ENCODE results near the gene SLC39A11. TPM values are rescaled to one million over a fixed set of nuclear protein-coding genes. Genes with fewer than 3 reads are reported as not detected.

The SLC39A11 gene
- polyA plus RNA-seq, 1 donor from 2014 or later, result 8.0 TPM

DNA sequence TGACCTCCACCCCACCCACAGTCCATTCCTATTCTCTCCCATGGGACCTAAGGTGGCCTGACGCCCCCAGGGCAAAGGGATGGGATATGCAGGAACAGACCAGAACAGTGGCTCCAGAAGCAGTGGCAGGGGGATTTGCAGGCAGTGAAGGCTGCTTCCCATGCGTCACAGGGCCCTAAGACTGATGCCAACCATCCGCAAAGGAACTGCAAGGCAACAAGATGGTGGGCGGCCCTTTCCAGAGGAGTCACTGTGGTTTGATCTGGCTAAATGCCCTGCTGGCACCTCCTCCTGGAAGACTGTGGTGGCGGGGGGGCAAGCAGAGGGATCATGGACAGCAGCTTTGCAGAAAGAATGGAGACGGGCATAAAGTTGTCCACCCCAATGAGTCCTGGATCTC is 4.4 kb upstream of the SLC39A11 start:
- Histone ChIP-seq H4K20me1 (ENCODE audit: insufficient read depth) (no peaks in the 10 kb centered on the region), H3K4me2 (ENCODE audit: low read length) (no peak overlapping the region), H2AFZ (ENCODE audit: low read depth, low read length) (no peak overlapping the region), H3F3A (ENCODE audit: insufficient read depth, low read length, poor library complexity, severe bottlenecking) (no peaks in the 10 kb centered on the region), H3K9ac (ENCODE audit: low read length) (no peak overlapping the region), H3K79me2 (replicated peaks; ENCODE audit: insufficient read depth, low read length) (no peaks in the 10 kb centered on the region), H3K36me3 (ENCODE audit: insufficient read depth, low read length) (no peaks in the 10 kb centered on the region), H3K4me3 (ENCODE audit: low read length) (no peak overlapping the region), H3K27ac (ENCODE audit: low read length) (no peak overlapping the region), H3K9me3 (ENCODE audit: low read length) (no peaks in the 10 kb centered on the region), H3K27me3 (ENCODE audit: insufficient read depth, low read depth, low read length) (no peaks in the 10 kb centered on the region), H3K9me2 (ENCODE audit: insufficient read depth, low read length) (no peaks in the 10 kb centered on the region)
- TF ChIP-seq, protein P1, sequence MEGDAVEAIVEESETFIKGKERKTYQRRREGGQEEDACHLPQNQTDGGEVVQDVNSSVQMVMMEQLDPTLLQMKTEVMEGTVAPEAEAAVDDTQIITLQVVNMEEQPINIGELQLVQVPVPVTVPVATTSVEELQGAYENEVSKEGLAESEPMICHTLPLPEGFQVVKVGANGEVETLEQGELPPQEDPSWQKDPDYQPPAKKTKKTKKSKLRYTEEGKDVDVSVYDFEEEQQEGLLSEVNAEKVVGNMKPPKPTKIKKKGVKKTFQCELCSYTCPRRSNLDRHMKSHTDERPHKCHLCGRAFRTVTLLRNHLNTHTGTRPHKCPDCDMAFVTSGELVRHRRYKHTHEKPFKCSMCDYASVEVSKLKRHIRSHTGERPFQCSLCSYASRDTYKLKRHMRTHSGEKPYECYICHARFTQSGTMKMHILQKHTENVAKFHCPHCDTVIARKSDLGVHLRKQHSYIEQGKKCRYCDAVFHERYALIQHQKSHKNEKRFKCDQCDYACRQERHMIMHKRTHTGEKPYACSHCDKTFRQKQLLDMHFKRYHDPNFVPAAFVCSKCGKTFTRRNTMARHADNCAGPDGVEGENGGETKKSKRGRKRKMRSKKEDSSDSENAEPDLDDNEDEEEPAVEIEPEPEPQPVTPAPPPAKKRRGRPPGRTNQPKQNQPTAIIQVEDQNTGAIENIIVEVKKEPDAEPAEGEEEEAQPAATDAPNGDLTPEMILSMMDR (IDR thresholded peaks at IDR 0.05; ENCODE audit: poor library complexity, severe bottlenecking), result no peak
- TF ChIP-seq RAD21 (conservative IDR thresholded peaks at IDR 0.05), result no peak
- TF ChIP-seq EP300 (conservative IDR thresholded peaks at IDR 0.05; ENCODE audit: poor library complexity, severe bottlenecking), result no peak
- TF ChIP-seq SMC3 (conservative IDR thresholded peaks at IDR 0.05; ENCODE audit: poor library complexity), result no peak
- no peak for TF ChIP-seq EZH2 (IDR thresholded peaks at IDR 0.05; ENCODE audit: borderline replicate concordance, insufficient read depth, low read length, poor library complexity, severe bottlenecking)

DNA sequence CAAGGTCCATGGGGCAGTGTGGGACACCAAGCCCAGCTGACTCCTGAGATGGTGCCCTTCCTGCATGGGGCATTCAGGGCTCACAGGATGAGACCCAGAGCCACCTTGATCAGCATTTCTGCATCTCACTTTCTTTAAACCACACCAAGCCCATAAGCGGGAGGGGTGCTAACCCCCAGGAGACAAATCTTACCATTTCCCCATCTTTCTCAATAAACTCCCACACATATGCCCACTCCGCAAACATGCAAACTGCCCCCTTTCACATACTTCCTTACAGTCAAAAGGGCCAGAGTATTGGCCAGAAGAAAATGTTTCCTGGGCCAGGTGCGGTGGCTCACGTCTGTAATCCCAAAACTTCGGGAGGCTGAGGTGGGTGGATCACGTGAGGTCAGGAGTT is 3.7 kb upstream of the SLC39A11 start:
- no peak overlapping the region for H3K4me2 ChIP-seq (ENCODE audit: low read length)

More for the DNA sequence above, 3.7 kb upstream of the SLC39A11 start:
- Histone ChIP-seq H3K9ac (ENCODE audit: low read length) (no peak overlapping the region), H3K36me3 (ENCODE audit: insufficient read depth, low read length) (no peaks in the 10 kb centered on the region), H4K20me1 (ENCODE audit: insufficient read depth) (no peaks in the 10 kb centered on the region), H3F3A (ENCODE audit: insufficient read depth, low read length, poor library complexity, severe bottlenecking) (no peaks in the 10 kb centered on the region), H3K79me2 (replicated peaks; ENCODE audit: insufficient read depth, low read length) (no peaks in the 10 kb centered on the region), H2AFZ (ENCODE audit: low read depth, low read length) (no peak overlapping the region), H3K9me3 (ENCODE audit: low read length) (no peaks in the 10 kb centered on the region), H3K27ac (ENCODE audit: low read length) (no peak overlapping the region), H3K27me3 (ENCODE audit: insufficient read depth, low read depth, low read length) (no peaks in the 10 kb centered on the region), H3K4me3 (ENCODE audit: low read length) (no peak overlapping the region), H3K9me2 (ENCODE audit: insufficient read depth, low read length) (no peaks in the 10 kb centered on the region)
- TF ChIP-seq EZH2 (IDR thresholded peaks at IDR 0.05; ENCODE audit: borderline replicate concordance, insufficient read depth, low read length, poor library complexity, severe bottlenecking), result no peak
- TF ChIP-seq, protein P2, sequence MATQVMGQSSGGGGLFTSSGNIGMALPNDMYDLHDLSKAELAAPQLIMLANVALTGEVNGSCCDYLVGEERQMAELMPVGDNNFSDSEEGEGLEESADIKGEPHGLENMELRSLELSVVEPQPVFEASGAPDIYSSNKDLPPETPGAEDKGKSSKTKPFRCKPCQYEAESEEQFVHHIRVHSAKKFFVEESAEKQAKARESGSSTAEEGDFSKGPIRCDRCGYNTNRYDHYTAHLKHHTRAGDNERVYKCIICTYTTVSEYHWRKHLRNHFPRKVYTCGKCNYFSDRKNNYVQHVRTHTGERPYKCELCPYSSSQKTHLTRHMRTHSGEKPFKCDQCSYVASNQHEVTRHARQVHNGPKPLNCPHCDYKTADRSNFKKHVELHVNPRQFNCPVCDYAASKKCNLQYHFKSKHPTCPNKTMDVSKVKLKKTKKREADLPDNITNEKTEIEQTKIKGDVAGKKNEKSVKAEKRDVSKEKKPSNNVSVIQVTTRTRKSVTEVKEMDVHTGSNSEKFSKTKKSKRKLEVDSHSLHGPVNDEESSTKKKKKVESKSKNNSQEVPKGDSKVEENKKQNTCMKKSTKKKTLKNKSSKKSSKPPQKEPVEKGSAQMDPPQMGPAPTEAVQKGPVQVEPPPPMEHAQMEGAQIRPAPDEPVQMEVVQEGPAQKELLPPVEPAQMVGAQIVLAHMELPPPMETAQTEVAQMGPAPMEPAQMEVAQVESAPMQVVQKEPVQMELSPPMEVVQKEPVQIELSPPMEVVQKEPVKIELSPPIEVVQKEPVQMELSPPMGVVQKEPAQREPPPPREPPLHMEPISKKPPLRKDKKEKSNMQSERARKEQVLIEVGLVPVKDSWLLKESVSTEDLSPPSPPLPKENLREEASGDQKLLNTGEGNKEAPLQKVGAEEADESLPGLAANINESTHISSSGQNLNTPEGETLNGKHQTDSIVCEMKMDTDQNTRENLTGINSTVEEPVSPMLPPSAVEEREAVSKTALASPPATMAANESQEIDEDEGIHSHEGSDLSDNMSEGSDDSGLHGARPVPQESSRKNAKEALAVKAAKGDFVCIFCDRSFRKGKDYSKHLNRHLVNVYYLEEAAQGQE (IDR thresholded peaks at IDR 0.05; ENCODE audit: borderline replicate concordance), result no peak
- no peak for TF ChIP-seq MXI1 (conservative IDR thresholded peaks at IDR 0.05; ENCODE audit: poor library complexity, severe bottlenecking)
- TF ChIP-seq EP300 (conservative IDR thresholded peaks at IDR 0.05; ENCODE audit: poor library complexity, severe bottlenecking), result no peak
- TF ChIP-seq TAF1 (IDR thresholded peaks at IDR 0.05; ENCODE audit: low read depth), result no peak
- no peak for TF ChIP-seq SMC3 (conservative IDR thresholded peaks at IDR 0.05; ENCODE audit: poor library complexity)
- TF ChIP-seq, protein P1 (IDR thresholded peaks at IDR 0.05; ENCODE audit: poor library complexity, severe bottlenecking), result no peak
- TF ChIP-seq RAD21 (conservative IDR thresholded peaks at IDR 0.05), result no peak
- TF ChIP-seq POLR2AphosphoS5 (IDR thresholded peaks at IDR 0.05), result no peak
